GM18507 (cell line): Measurements from ENCODE around the gene ZNF18.
"Not testable (repeated sequence)": the region's sequence is repeated elsewhere in the genome, so short reads cannot be mapped to it uniquely, and the experiment has no call there.

Experiments used
- DNase-seq: peaks from one replicate; pipeline ENCODE4 v3.0.0; 2011; ENCODE audit warnings: low read depth; ENCODE audit not compliant: insufficient read length; ENCODE audit errors: extremely low spot score
- FAIRE-seq: peaks from 2 replicates; lab custom pipeline; 2011; peaks lifted over from hg19 to GRCh38; lab: Jason Lieb, UNC

Gene ZNF18

DNA sequence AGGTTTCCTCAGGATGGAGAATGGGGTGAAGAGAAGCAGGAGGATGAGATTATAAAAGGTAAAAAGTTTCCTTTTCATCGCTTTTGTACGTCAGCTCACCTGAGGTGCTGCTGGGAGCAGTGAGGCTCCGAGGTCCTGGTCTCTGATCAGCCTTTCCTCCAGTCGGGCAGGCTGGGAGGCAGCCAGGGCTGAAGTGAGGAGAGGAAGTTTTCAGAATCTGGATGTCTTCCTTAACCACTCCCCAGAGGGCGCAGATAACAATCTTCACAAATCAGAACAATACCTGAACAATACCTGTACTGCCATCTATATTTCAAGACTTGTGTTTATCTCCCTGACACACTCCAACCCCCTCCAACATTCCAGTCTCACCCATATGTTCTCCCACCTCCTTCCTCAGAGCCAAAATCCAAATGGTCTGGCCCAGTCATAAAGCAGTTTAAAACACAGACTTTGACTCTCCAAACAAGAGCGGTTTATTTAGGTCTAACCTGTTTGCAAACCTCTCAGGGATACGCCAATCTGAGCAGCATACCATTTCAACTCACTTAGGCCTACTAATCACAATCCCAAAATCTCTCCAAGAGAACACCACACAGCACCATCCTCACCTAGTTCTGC lies 6.8 kb downstream of the ZNF18 start:
- no peak for DNase-seq
- FAIRE-seq = no peak

DNA sequence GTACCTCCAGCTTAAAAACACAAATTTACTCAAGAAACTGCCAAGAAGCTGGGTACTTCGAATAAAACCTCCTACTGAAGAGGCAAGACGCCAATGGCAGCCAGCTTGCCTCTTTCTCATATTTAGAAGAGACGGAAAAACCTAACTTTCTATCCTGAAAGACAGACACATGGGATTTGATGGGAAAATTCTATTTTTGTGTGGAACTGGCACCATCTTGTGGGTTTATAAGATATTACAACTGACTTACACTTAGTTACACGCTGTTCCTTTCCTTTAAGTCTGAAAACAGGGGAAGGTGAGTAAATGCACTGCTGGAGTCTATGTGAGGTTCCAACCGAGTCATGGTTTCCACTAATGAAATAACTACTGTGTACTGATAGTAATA lies 10.3 kb downstream of the ZNF18 start:
- DNase-seq (no peak), FAIRE-seq (no peak)

DNA sequence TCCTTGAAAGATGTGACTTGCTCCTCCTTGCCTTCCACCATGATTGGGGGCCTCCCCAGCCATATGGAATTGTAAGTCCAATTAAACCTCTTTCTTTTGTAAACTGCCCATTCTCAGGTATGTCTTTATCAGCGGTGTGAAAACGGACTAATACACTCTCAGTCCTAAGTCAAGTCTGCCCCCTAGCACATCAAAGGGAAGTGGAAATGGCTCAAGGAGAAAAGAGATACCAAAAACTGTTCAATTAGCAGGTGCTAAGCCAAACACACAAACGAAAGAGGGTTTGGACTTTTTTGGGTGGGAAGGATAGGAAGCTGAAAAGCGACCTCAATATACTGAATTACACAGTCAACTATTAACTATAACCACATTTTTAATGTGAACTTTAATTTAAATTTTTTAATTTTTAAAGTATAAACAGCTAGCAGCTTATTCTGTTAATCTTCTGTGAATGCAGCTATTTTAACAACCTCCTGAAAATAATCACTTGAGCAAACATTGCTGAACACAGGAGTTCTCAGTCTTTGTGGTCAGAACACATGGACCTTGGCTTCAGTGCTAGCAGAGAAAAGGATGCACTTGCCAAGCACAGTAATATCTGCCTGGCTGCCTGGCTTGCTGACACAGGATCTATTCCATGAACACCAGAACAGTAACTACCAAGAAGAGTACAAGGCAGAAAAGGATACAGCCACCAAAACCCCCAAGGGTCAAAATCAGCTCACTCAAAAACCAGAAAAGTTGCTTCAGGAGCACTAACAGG lies 10.9 kb downstream of the ZNF18 start:
- no peak for DNase-seq
- no peak for FAIRE-seq

DNA sequence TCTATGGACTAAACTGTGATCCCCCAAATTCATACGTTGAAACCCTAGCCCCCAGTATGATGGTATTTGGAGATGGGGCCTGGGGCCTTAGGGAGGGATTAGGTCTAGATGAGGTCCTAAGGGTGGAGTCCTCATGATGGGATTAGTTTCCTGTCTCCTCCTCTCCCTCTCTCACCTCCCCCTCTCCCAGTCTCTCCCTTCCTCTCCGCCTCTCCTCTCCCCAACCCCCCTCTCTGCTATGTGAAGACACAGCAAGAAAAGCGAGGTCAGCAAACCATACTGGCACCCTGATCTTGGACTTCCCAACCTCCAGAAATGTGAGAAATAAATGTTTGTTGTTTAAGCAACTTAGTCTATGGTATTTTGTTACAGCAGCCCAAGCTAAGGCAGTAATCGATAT lies 15.4 kb downstream of the ZNF18 start:
- FAIRE-seq = no peak
- no peak for DNase-seq

DNA sequence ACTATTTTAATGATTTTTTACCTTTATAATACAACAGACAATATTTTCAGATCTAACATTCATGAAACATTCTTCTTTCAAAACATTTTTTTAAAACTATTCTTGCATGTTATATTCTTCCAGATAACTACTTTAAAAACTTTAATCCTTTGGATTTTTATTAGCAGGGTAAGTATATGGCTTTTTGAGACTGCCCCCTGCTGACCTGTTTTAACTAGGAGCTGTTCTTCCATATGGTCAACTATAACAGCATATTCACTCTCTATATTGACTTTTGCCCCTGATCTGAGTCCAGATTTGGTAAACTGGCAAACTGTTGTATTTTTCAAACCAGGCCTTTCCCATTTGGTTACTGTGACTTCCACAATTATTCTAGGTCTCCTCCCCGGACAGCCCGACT lies 16.5 kb downstream of the ZNF18 start:
- FAIRE-seq (no peak), DNase-seq (no peak)

DNA sequence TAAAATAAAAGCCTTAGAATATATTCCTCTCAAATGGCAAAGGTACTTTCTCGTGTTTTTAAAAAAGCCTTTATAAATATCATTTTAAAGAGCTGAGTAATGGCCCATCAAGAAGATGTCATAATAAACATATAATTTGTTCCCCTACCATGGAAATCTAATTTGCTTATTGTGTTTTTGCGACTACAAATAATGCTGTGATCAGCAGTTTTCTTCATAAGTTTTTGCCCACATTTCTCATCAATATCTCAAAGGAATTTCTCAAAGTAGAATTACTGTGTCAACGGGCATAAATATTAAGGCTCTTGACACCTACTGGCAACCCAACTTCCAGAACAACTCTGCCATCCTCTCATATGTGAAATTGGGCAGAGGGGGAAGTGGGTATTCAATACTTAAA lies 17.5 kb downstream of the ZNF18 start:
- no peak for FAIRE-seq
- no peak for DNase-seq

DNA sequence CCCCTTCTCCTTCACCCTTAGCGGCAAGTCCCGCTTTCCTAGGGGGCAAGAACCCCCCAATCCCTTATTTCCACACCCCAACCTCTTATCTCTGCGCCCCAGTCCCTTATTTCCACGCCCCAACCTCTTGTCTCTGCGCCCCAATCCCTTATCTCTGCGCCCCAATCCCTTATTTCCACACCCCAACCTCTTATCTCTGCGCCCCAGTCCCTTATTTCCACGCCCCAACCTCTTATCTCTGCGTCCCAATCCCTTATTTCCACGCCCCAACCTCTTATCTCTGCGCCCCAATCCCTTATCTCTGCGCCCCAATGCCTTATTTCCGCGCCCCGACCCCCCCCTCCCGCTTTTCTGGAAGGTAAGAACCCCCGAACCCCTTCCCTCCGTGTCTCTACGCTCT lies 24.5 kb downstream of the ZNF18 start:
- not testable (repeated sequence) for DNase-seq, FAIRE-seq

DNA sequence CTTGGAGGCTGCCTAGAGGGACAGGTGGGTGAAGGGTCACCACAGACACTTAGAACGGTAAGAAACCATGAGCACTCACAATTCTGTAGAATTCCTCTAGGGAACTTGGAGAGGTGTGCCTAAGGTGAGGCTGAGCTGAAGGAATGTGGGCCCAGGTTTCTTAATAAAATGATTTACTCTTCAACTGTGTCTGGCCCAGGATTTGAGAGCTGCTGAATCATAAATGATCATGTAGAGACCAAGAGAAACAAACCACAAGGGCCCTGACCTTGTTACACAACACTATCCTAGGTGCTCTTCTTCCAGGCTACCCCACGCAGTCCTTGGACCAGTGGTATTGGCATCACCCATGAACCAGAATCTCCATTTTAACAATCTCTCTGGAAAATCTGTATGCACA lies 27.7 kb downstream of the ZNF18 start:
- DNase-seq (no peak), FAIRE-seq (no peak)

DNA sequence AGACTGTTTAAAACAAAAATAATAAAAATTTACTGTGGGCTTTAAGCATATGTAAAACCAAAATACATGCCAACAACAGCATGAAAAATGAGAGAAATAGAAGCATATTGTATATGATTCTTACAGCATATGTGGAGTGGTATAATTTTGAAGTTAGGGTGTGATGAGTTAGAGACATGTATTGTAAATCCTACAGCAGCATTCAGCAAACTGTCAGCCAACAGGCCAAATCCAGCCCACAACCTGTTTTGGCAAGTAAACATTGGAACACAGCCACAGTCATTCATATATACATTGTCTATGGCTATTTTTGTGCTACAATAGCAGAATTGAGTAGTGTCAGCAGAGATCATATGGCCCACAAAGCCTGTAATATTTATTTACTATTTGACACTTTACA lies 42.3 kb downstream of the ZNF18 start:
- FAIRE-seq = no peak
- DNase-seq = no peak

DNA sequence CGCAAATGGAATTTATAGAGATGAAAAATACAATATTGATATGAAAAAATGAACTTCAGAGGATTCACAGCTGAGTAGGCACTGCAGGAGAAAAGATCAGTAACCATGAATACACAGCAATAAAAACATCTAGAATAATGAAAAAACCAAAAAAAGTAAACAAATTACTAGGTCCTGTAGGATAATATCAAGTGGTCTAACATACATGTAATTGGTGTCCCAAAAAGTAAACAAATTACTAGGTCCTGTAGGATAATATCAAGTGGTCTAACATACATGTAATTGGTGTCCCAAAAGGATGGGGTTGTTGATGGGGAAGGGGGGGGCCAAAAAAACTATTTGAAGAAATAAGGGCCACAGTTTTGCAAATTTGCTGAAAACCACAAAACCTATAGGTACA lies 43.4 kb downstream of the ZNF18 start:
- DNase-seq = no peak
- FAIRE-seq = no peak

DNA sequence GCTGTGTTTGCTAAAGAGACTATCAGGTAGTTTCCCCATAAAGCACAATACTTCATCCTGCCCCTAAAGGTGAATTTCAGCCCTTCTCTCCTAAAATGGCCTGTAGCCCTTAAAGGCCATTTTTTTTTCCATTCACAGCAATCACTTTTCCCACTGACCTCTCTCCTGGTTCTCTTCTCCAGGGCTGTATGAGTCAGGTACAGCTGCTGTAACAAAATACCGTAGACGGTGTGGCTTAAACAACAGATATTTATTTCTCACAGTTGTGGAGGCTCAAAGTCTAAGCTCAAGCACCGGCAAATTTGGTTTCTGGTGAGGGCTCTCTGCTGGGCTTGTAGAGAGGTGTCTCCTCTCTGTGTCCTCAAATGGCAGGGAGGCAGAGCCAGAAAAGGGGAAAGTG lies 44.7 kb downstream of the ZNF18 start:
- DNase-seq (no peak), FAIRE-seq (no peak)

DNA sequence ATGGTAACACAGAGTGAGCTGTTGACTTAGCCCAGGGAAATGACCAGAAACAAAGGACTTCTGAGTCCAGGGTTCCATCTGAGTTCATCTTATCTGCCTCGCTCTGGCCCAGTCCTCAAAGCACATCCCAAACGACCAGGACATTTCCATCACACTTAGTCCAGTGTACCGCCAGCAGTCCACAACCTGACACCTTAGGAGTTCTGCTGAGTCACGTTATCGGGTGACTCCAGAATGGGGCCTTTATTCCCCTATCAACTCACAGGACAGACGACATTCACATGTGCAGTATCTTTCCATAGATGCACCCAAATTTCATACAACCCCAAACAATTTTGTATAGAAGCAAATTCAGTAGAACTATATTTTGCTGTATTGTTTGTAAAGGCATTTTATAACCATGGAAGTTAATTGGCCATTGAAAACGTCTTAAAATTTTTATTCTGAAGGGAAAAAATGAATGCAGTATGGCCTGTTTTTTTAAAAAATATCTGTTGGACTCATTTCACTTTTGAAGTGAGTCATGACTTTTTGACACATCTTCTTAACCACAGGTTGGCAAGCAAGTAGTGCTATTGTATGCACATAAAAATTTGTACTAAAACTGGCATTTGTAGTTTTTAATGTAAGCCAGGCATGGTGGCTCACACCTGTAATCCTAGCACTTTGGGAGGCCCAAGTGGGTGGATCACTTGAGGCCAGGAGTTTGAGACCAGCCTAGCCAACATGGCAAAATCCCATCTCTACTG lies 46.3 kb downstream of the ZNF18 start:
- DNase-seq (no peak), FAIRE-seq (no peak)

DNA sequence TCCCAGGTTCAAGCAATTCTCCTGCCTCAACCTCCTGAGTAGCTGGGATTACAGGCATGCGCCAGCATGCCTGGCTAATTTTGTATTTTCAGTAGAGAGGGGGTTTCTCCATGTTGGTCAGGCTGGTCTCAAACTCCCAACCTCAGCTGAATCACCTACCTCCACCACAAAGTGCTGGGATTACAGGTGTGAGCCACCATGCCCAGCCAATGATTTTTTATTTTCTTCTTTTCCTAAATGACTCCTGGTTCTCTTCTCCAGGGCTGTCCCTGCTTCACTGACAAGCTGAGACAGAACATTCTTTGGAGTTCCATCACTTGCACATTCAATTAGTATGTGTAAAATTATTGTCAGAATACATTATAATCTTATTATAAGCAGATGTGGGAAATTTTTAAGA lies 47.7 kb downstream of the ZNF18 start:
- not testable (repeated sequence) for FAIRE-seq, DNase-seq

DNA sequence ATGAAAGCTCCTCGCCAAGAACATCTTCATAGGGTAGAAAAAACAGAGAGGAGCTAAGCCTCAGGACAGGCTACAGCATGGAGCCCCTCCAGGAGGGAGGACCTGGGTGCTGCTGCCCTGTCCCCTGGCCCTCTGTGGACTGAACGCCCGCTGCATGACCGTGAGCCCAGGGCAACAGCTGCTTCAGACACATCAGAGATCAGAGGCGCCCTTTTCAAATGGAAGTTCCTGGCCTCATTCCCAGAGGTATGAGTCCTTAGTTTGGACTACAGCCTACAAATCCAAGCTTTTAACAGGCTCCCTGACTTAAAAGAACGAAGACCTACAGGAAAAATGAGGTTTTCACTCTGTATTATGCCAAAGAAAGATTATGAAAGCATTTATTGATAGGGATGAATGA lies 48.5 kb downstream of the ZNF18 start:
- FAIRE-seq (no peak), DNase-seq (no peak)

DNA sequence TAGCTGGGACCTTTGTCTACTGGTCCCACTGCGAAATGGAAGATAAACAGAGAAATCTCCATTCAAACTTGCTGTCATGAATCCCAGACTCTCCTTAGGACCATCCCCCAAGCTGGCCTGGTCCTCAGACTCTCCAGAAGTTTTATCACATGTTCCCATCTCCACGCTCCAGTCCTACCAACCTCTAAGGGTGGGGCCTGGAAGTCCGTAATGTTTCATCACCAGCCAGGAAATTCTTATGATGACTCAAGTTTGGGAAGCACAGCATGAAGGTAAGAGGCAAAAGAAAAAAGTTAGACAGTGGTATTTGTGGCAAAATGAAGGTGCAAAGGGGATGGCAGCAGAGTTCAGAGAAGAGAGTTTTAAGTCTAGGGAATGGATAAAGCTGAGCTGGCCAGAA lies 52.7 kb downstream of the ZNF18 start:
- FAIRE-seq (no peak), DNase-seq (no peak)

DNA sequence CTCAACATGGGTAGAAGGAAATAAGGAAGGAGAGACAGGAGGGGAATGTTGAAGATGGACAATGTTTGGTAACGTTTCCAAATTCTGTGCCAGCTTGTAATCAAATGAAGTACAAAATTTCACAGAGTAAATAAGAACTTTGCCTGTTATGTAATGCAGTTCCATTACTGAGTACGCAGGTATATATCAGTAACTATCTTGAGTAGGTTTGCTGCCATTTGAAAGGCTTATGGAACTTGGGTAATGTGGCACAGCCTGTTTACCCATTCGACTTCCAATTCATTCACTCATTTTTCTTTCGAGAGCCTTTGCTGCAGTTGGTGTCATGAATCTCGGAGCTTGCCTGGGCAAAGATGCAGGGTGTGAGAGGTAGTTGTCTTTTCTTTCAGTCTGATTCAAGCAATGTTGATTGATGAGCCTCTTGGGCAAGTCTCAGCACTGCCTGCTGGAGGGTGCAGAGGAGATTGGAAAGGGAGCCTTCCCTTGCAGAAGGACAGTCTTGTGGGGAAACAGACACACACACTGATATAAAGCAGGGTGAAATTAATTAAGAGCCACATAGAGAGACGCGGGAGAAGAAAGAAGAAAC lies 53.4 kb downstream of the ZNF18 start:
- no peak for DNase-seq
- FAIRE-seq = no peak

DNA sequence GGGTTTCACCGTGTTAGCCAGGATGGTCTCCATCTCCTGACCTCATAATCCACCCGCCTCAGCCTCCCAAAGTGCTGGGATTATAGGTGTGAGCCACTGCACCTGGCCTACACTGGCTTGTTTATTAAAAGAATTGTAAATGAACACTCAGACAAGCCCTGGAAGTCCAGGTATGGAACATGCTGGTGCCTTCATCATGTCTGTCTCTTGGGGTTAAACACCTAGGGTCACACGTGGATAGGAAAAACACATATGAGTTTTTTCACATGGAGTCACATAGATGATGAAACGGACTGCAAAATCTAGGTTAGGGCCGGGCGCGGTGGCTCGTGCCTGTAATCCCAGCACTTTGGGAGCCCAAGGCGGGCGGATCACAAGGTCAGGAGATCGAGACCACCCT lies 54.2 kb downstream of the ZNF18 start:
- not testable (repeated sequence) for FAIRE-seq

DNA sequence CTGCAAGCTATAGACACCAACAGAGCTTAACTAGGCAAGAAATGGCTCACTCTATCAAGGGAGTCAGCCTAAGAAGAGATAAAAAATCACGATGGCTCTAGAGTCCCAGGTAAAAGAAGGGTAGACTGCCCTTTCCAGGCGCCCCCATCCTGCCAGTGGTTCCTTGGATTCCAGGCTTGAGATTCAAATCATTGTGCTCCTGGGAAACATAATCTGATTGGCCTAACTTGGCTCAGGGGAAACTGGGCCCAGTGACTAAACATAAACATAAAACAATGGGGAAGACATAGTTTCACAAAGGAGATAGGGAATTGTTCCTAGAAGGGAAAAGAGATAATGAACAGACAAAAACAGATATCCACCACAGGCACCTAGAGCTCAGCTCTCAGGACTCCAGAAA lies 56.4 kb downstream of the ZNF18 start:
- DNase-seq = no peak
- no peak for FAIRE-seq

More for the DNA sequence above, 54.2 kb downstream of the ZNF18 start:
- DNase-seq = not testable (repeated sequence)

DNA sequence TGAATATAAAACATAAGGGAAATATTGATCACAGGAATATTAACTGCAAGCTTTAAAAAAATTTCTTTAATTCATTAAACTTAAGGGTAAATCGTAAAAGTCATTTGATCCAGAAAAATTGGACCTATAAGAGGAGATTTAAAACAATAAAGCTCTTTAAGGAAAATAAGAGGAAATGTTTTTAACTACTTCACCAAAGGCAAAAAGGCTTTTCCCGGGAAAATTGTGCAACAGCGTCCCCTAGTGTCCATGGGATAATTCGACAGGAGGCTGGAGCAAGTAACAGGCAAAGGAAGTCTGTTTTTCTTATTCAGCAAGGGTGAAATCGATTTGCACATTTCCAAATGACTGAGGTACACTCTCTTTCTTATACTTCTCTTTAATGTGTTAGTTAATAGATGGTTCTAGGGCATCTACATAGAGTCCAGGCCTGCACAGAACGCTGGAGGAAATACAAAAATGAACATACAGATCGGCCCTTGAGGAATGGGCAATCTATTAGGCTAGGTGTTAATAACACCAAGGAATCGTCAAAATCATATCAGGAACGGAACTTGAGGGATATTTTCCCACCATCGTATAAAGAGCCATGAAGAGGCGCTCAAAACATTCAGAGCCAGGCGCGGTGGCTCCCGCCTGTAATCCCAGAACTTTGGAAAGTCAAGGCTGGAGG lies 61.4 kb downstream of the ZNF18 start:
- no peak for DNase-seq
- peak; percentile 36 for FAIRE-seq

DNA sequence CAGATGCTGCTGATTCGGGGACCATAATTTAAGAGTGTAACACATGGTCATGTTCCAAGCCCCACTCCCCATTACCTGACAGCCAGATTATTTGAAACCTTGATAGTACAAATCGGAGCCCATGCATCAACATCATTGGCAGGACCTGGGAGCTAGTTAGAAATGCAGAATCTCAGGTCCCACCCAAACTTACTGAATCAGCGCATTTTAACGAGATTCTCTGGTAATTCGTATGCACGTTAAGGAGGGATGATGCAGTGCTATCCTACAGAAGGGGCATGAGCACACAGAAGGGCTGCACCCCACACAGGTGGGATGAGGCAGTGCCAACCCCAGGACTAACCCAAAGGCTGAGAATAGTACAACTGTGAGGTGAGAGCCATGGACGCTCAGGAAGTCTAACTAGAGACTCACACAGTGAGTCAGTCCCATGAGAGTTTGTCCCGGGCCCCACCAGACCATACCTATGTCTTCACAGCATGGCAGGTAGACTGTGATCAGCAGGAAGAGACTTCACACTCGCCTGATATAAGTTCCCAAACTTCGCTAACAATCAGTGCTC lies 64.9 kb downstream of the ZNF18 start:
- no peak for FAIRE-seq

More for the DNA sequence above, 64.9 kb downstream of the ZNF18 start:
- DNase-seq = no peak
